Immature natural killer cell (primary cell): ENCODE data around the gene C2orf72. TPM values are rescaled to one million over a fixed set of nuclear protein-coding genes. Genes with fewer than 3 reads are reported as not detected.

ENCODE experiments used
- DNase-seq, 3 donors: peaks; one replicate each; pipeline ENCODE4 v3.0.0; 2022; ENCODE audit warnings: mixed read lengths in 1 of 3
- H3K27ac Mint-ChIP-seq, 6 donors: one replicate each; pipeline ENCODE4 v1.8.0; 2020; ENCODE audit warnings: mixed read lengths in 6 of 6, mild to moderate bottlenecking in 5 of 6, inconsistent platforms in 4 of 6, moderate library complexity in 3 of 6
- H3K27me3 Mint-ChIP-seq, 3 donors: one replicate each; pipeline ENCODE4 v1.8.0; 2020 to 2021; ENCODE audit warnings: low read depth in 3 of 3, mild to moderate bottlenecking in 3 of 3, mixed read lengths in 3 of 3, moderate library complexity in 3 of 3, inconsistent platforms in 1 of 3
- H3K36me3 Mint-ChIP-seq, 3 donors: one replicate each; pipeline ENCODE4 v1.8.0; 2020; ENCODE audit warnings: mixed read lengths in 3 of 3, inconsistent platforms in 2 of 3, mild to moderate bottlenecking in 2 of 3
- H3K4me1 Mint-ChIP-seq, 2 donors: one replicate each; pipeline ENCODE4 v1.8.0; 2020; ENCODE audit warnings: inconsistent platforms in 2 of 2, mild to moderate bottlenecking in 2 of 2, mixed read lengths in 2 of 2, moderate library complexity in 1 of 2
- H3K4me3 Mint-ChIP-seq, 5 donors: one replicate each; pipeline ENCODE4 v1.8.0; 2020; ENCODE audit warnings: mild to moderate bottlenecking in 5 of 5, mixed read lengths in 5 of 5, inconsistent platforms in 3 of 5, moderate library complexity in 3 of 5
- H3K9me3 Mint-ChIP-seq, 6 donors: one replicate each; pipeline ENCODE4 v1.8.0; 2020; ENCODE audit warnings: mild to moderate bottlenecking in 6 of 6, mixed read lengths in 6 of 6, inconsistent platforms in 4 of 6, moderate library complexity in 3 of 6
- polyA plus RNA-seq, 3 donors: library from polyadenylated mRNA; unstranded; fragments of 300-500 nt; fragmentation: Illumina TruSeq; gene quantifications; one replicate each; pipeline ENCODE4 v1.2.3, GENCODE V29; 2021

Gene C2orf72
- polyA plus RNA-seq: not detected

DNA sequence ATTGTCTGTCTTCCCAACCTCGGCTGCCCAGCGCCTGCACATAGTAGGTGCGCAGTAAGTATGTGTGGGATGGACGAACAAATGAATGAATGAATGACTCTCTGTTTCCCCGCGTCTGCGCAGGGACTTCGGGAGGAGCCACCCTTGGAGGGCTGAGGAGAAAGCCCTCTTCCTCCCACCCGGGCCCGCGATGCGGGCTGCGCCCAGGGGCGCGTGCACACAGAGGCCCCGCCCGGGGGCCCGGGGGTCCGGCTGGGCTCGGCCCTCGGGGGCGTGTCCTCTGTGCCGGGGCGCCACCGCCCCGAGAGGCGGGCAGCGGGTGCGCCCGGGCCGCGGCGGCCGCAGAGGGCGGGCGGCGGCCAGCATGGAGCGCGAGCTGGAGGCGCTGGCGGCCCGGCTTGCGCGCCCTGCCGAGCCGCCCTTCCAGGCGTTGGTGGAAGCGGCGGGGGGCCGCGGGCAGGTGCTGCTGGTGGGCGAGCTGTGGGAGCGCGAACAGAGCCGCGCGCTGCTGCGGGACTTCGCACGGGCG, at the start of gene C2orf72:
TSS of gene C2orf72 (plus strand) at position 322 of the 529 bp plus-strand sequence. CDS start at position 365, 43 bp downstream.
- no peak within 1 kb of the TSS for H3K27ac Mint-ChIP-seq
- DNase-seq: no peak
- peak within 1 kb of the TSS; percentile 27 to 57 (median 55) for H3K4me3 Mint-ChIP-seq
- H3K36me3 Mint-ChIP-seq: no peaks in the 10 kb centered on the region
- H3K9me3 Mint-ChIP-seq: no peaks in the 10 kb centered on the region
- peaks cover 5 to 8% of the 10 kb centered on the region in 2 donors for H3K4me1 Mint-ChIP-seq
- peaks cover 19 to 37% (median 35%) of the 10 kb centered on the region in 3 donors for H3K27me3 Mint-ChIP-seq

DNA sequence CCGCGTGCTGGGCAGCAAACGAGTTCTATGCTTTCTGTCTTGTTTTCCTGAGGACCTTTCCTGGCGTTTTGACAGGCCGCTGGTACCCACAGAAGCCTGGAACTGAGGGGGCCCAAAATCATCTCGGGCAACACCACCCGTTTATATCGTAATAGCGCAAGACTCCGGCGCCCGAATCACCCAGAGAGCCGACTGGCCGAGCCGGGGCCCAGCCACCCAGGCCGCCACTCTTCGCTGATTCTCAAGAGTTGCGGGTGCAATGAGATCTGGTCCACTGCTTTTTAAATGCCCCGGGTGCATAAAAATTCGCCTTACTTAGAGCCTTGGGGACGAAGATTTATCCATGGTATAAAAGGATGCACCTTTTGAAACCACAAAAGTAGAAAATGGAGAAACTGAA, 47.6 kb upstream of the C2orf72 start:
- Mint-ChIP-seq H3K27ac (no peak overlapping the region), H3K9me3 (no peaks in the 10 kb centered on the region)

DNA sequence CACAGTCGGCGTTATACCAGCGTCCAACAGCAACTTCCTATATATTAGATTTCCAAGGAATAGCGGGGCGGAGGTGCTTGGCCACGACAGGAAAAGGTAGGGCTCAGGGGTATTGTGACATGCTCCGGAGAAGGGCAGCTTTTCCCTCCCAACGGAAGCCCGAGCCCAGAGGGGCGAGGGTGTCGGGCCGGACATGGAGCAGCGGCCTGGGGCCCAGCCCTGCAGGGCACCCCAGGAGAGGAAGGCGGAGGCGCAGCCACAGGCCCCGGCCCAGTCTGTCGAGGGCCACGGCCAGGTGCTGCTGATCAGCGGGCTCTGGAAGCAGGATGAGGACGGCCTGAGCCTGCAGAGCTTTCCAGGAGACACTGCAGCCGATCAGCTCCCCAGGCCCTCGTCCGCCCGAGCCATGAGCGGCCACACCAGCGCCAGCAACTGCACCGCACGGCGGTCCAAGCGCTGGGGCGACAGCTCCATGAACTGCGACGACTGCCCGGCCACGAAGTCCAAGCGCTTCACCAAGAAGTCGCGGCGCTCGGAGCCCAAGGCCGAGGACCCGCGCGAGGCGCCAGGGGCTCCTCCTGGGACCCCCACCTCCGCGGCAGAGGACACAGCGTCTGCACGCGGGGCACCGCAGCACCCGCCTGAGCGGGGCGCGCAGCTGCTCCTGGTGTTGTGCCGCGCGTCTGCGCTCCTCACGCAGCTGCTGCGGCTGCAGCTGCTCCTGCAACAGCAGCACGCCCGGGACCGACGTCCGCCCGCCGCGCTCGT, 47.0 kb upstream of the C2orf72 start:
- Mint-ChIP-seq H3K27ac (no peak overlapping the region), H3K27me3 (peaks cover 9 to 23% (median 22%) of the 10 kb centered on the region in 3 donors), H3K36me3 (no peaks in the 10 kb centered on the region)

More for the DNA sequence above, 47.6 kb upstream of the C2orf72 start:
- H3K36me3 Mint-ChIP-seq: no peaks in the 10 kb centered on the region
- peaks cover 11 to 22% (median 20%) of the 10 kb centered on the region in 3 donors for H3K27me3 Mint-ChIP-seq
- H3K4me3 Mint-ChIP-seq: no peak overlapping the region
- H3K4me1 Mint-ChIP-seq: peaks cover 0 to 6% of the 10 kb centered on the region in 2 donors
- DNase-seq: no peak

DNA sequence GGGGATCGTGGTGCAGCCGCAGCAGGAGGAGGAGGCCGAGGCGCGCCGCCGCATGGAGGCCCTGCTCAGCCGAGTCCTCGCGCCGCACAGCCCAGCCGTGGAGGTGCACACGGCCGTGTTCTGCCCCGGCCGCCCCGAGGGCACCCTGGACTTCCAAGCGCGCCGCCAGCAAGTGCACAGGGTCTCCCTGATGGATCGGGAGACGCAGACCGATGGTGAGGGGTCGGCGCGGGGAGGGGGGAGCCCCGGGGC, 46.5 kb upstream of the C2orf72 start:
- no peak overlapping the region for H3K4me3 Mint-ChIP-seq

More for the DNA sequence above, 47.0 kb upstream of the C2orf72 start:
- H3K4me1 Mint-ChIP-seq: peaks cover 0 to 6% of the 10 kb centered on the region in 2 donors
- DNase-seq: no peak
- H3K9me3 Mint-ChIP-seq: no peaks in the 10 kb centered on the region
- H3K4me3 Mint-ChIP-seq: no peak overlapping the region

DNA sequence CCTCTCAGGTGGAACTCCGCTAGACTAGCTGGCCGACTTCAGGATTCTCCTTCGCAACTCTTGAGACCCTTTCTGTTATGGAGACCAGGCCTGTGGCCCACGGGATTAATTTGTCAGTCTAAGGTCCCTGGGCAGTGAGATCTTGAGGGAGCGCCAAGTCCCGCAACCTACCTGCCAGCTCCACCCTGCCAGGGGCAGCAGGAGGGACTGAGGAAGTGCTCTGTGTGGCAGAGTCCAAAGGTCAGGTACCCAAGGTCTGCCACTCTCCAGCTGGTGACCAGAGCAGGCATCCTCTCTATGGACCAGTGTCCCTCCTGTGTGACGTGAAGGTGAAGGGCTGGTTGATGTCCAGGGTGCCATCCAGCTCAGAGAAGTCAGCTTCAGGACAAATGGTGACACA, 45.7 kb upstream of the C2orf72 start:
- H3K27me3 Mint-ChIP-seq: peaks cover 5 to 23% (median 21%) of the 10 kb centered on the region in 3 donors
- no peak overlapping the region for H3K27ac Mint-ChIP-seq
- DNase-seq: no peak
- no peak overlapping the region for H3K4me3 Mint-ChIP-seq
- H3K9me3 Mint-ChIP-seq: no peaks in the 10 kb centered on the region
- peaks cover 0 to 6% of the 10 kb centered on the region in 2 donors for H3K4me1 Mint-ChIP-seq
- H3K36me3 Mint-ChIP-seq: no peaks in the 10 kb centered on the region

More for the DNA sequence above, 46.5 kb upstream of the C2orf72 start:
- Mint-ChIP-seq H3K27ac (no peak overlapping the region), H3K36me3 (no peaks in the 10 kb centered on the region), H3K27me3 (peaks cover 6 to 23% (median 18%) of the 10 kb centered on the region in 3 donors), H3K4me1 (peaks cover 0 to 6% of the 10 kb centered on the region in 2 donors), H3K9me3 (no peaks in the 10 kb centered on the region)
- no peak for DNase-seq

DNA sequence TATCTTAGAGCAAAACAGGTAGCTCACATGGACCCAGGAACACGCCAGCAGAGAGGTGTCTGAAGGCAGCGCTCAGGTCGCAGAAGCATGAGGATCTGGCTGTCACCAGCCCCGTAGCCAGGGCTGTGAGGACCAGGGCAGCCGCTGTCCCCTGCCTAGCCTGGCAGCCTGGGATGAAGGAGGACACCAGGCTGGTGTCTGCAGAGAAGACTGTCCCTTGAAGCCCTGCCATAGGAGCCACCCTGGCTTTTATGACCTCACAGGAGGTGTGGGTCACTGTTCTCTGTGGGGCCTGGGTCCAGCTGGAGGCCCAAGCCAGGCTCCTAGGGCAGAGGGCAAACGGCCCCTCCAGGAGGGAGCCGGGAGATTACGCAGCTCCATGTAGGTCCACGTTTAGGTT, 41.5 kb upstream of the C2orf72 start, which contains the start of gene SPATA3:
TSS of gene SPATA3 (plus strand) at position 301 of the 400 bp plus-strand sequence. CDS start 113 bp downstream, outside the sequence.
- DNase-seq: no peak
- no peaks in the 10 kb centered on the region for H3K9me3 Mint-ChIP-seq
- no peak within 1 kb of the TSS for H3K27ac Mint-ChIP-seq
- no peak within 1 kb of the TSS for H3K4me3 Mint-ChIP-seq
- peaks cover 16 to 33% (median 16%) of the 10 kb centered on the region in 3 donors for H3K27me3 Mint-ChIP-seq
- peaks cover 0 to 5% (median 0%) of the 10 kb centered on the region in 3 donors for H3K36me3 Mint-ChIP-seq
- no peaks in the 10 kb centered on the region for H3K4me1 Mint-ChIP-seq

DNA sequence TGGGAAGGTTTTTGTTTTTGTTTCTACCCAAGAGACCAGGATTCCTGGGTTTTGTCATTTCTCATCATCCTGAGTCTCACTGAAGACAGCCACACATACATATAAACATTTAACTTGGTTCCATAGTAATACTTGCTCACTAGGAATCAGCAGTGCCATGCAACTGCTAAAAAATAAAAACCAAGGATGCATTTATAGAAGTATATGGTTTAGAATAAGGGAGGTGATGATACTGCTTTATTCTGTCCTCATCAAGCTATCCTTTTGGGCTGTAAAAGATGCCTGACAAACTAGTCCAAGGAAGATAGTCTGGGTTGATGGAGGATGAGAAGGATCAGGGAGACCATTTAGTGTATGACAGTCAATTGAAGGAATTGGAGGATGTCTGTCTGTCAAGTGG, 40.7 kb upstream of the C2orf72 start:
- no peak for DNase-seq
- Mint-ChIP-seq H3K4me1 (no peaks in the 10 kb centered on the region), H3K36me3 (peaks cover 0 to 5% (median 0%) of the 10 kb centered on the region in 3 donors), H3K27me3 (peaks cover 16 to 30% (median 23%) of the 10 kb centered on the region in 3 donors), H3K27ac (no peak overlapping the region), H3K9me3 (no peaks in the 10 kb centered on the region), H3K4me3 (no peak overlapping the region)

DNA sequence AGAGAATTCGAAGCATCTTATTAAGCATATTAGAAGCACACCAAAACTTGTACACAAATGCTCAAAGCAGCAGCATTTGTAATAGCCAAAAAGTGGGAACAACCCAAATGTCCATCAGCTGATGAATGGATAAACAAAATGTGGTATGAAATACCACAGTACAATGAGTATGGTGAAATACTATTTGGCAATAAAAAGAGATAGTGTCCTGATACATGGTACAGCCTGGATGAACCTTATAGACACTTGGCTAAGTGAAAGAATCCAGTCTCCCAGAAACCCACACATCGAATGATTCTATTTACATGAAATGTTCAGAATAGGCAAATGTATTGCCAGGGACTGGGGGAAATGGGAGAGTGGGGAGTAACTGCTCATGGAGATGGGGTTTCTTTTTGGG, 38.4 kb upstream of the C2orf72 start:
- DNase-seq: no peak
- H3K4me3 Mint-ChIP-seq: no peak overlapping the region
- H3K9me3 Mint-ChIP-seq: no peaks in the 10 kb centered on the region
- no peaks in the 10 kb centered on the region for H3K4me1 Mint-ChIP-seq
- H3K36me3 Mint-ChIP-seq: peaks cover 0 to 5% (median 0%) of the 10 kb centered on the region in 3 donors
- peaks cover 16 to 27% (median 24%) of the 10 kb centered on the region in 3 donors for H3K27me3 Mint-ChIP-seq
- H3K27ac Mint-ChIP-seq: no peak overlapping the region

DNA sequence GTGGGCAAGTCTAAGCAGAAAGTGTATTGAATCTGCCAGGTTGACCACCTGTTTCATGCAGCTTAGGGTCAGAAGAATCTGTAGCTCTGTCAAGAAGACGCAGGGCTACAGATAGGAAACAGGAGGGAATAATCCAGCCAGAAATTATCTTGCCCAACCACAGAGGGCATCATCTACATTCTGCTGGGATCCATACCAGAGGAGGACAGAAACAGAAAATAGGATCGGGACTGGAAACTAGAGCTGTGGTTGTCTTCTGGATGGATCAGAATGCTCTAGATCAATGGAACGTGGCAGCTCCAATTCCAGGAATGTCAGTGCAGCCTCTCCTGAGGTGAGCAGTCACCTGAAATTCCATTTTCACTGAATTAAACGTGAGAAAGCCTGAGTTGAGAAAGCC, 37.8 kb upstream of the C2orf72 start:
- H3K27me3 Mint-ChIP-seq: peaks cover 13 to 27% (median 24%) of the 10 kb centered on the region in 3 donors
- H3K27ac Mint-ChIP-seq: no peak overlapping the region

DNA sequence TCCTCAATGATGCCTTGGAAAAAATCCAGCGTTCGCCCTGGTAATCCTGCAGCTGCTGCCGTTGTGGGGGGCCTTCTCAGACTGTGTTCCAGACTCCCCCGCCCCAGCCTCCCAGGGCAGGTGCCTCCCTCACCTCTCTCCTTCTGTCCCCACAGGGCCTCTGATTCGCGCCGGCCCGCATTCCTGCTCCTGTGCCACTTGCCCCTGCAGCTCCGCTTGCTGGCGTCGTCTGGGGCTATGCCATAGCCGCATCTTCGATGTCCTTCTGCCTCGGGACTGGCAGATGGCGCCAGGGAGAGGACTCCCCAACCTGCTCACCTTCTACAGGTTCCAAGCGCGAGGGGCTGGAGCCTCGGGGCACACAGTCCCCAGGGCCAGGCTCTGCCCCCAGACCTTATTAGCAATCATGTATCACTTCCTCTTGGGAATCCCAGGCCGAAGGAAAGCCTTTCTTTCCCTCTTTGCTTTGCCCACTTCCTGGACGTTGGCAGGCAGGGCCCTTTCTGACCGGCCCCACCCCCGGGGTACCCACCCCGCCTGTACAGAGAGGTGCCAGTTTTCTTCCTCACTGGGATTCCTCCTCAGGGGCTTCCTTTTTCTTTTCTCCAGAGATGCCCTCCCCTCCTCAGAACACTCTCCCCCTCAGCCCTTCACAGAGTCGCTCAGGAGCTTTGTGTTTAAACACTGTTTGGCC, 37.0 kb upstream of the C2orf72 start:
- Mint-ChIP-seq H3K4me3 (no peak overlapping the region), H3K27ac (no peak overlapping the region), H3K36me3 (peaks cover 1 to 8% (median 2%) of the 10 kb centered on the region in 3 donors), H3K4me1 (no peaks in the 10 kb centered on the region), H3K27me3 (peaks cover 12 to 29% (median 24%) of the 10 kb centered on the region in 3 donors), H3K9me3 (peaks cover 0 to 5% (median under 1%) of the 10 kb centered on the region in 6 donors)
- DNase-seq: no peak

More for the DNA sequence above, 37.8 kb upstream of the C2orf72 start:
- Mint-ChIP-seq H3K4me1 (no peaks in the 10 kb centered on the region), H3K4me3 (no peak overlapping the region), H3K9me3 (no peaks in the 10 kb centered on the region), H3K36me3 (peaks cover 0 to 5% (median 0%) of the 10 kb centered on the region in 3 donors)
- no peak for DNase-seq

DNA sequence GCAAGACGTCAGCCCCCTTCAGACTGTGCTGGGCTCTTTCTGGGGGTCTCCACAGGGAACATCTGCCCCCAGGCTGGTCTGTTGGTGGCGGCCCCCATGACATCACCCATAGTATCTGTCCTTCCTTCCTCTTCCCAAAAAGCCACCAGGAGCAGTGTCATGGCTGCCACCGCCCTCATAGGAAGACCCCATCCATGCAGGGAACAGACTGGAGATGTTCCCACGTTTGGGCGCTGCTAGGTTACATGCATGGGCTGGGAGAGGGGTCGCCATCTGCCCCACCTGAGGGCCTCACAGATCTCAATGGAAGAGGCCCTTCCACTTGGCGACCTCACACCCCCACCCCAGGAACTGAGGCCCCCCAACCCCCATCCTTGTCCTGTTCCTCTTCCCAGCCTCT, 36.3 kb upstream of the C2orf72 start:
- no peak for DNase-seq
- Mint-ChIP-seq H3K27me3 (peaks cover 12 to 31% (median 24%) of the 10 kb centered on the region in 3 donors), H3K36me3 (peaks cover 4 to 11% (median 6%) of the 10 kb centered on the region in 3 donors), H3K27ac (no peak overlapping the region), H3K4me1 (no peaks in the 10 kb centered on the region), H3K9me3 (peaks cover 0 to 8% (median 2%) of the 10 kb centered on the region in 6 donors), H3K4me3 (no peak overlapping the region)

DNA sequence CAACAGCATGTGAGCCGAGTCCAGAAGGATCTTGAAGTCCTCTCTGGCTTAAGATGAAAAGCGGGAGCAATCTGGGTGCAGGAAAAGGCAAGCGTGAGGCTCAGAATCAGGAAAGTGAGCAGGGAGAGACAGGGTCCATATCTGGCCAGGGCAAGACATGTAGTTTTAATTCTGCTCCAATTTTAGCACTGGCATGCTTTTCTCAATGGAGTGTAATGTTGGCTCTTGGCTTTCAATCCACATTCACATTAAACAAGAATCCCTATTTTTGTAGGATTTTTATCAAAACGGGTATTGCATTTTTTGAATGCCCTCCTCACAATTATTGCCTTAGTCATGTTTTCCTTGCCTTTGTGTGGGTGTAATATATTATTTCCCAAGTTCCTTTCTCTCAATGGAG, 35.4 kb upstream of the C2orf72 start:
- peaks cover 0 to 8% (median 2%) of the 10 kb centered on the region in 6 donors for H3K9me3 Mint-ChIP-seq

DNA sequence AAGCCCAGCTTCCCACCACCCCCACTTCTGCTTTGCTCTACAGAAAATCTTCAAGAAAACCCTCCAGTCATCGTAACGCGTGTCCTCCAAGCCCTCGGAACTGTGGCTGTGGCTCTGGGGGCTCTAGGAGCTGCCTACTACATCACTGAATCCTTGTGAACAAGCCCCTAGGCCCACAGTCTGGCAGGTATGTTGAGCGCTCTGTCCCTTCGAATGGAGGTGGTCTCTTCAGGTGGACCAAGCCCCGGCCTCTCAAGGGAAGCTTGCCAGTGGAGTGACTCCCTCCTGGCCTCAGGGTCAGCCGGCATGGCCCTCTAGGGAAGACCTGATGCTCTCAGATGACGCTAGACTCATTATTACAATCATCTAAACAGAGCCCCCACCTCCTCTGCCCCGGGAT, 34.7 kb upstream of the C2orf72 start:
- H3K27me3 Mint-ChIP-seq: peaks cover 15 to 28% (median 22%) of the 10 kb centered on the region in 3 donors
- H3K36me3 Mint-ChIP-seq: peaks cover 4 to 6% (median 6%) of the 10 kb centered on the region in 3 donors
- no peak for DNase-seq
- no peak overlapping the region for H3K27ac Mint-ChIP-seq
- H3K4me3 Mint-ChIP-seq: no peak overlapping the region
- H3K9me3 Mint-ChIP-seq: peaks cover 0 to 8% (median 2%) of the 10 kb centered on the region in 6 donors
- no peaks in the 10 kb centered on the region for H3K4me1 Mint-ChIP-seq

More for the DNA sequence above, 35.4 kb upstream of the C2orf72 start:
- peaks cover 4 to 9% (median 6%) of the 10 kb centered on the region in 3 donors for H3K36me3 Mint-ChIP-seq
- H3K4me1 Mint-ChIP-seq: no peaks in the 10 kb centered on the region
- no peak for DNase-seq
- H3K4me3 Mint-ChIP-seq: no peak overlapping the region
- no peak overlapping the region for H3K27ac Mint-ChIP-seq
- H3K27me3 Mint-ChIP-seq: peaks cover 15 to 24% (median 23%) of the 10 kb centered on the region in 3 donors

DNA sequence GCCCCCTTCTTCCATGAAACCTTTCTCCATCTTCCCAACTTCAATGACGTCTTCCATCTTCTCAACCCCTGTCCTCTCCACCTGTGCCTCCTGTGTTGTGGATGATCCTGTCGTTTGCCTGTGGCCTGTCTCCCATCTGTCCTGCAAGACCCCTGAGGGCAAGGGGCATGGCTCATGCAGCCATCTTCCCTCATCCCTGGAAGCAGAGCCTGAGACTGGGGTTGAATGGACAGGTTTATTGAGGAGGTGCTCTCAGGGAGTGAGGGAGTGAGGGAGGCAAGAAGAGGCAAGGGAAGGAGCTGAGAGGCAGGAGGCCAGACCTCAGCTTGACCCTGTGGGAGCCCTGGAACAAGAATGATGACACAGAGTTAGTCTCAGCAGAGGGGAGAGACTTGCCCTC, 34.1 kb upstream of the C2orf72 start:
- no peak overlapping the region for H3K4me3 Mint-ChIP-seq
- H3K4me1 Mint-ChIP-seq: no peaks in the 10 kb centered on the region
- peaks cover 15 to 28% (median 24%) of the 10 kb centered on the region in 3 donors for H3K27me3 Mint-ChIP-seq
- peaks cover 0 to 8% (median 2%) of the 10 kb centered on the region in 6 donors for H3K9me3 Mint-ChIP-seq
- no peak for DNase-seq
- no peak overlapping the region for H3K27ac Mint-ChIP-seq
- peaks cover 4 to 6% (median 6%) of the 10 kb centered on the region in 3 donors for H3K36me3 Mint-ChIP-seq
